ENCODE measurements around the gene RPL35A.
"Not testable (repeated sequence)": the region's sequence is repeated elsewhere in the genome, so short reads cannot be mapped to it uniquely, and the experiment has no call there.

Gene RPL35A

DNA sequence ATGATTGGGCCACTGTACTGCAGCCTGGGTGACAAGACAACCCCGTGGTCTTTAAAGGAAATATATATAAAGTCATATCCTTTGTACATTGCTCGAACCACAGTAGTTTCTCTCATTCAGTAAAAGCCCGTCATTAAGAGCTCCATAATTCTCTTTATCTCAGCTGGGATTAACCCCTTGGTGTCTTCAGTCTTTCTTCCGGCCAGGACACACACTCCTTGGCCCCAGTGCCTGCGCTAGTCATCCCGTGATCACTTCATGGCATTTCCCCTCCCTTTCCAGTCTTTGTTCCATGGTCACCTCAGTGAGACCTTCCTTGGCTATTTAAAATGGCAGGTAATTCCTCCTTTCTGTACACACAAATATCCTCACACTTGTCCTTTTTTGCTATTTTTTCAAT, 3.3 kb downstream of the RPL35A start:
- no peak for DNase-seq

GRCh38 chr3:197953881-197954280, 3.9 kb downstream of the RPL35A start:
- no peak for DNase-seq

DNA sequence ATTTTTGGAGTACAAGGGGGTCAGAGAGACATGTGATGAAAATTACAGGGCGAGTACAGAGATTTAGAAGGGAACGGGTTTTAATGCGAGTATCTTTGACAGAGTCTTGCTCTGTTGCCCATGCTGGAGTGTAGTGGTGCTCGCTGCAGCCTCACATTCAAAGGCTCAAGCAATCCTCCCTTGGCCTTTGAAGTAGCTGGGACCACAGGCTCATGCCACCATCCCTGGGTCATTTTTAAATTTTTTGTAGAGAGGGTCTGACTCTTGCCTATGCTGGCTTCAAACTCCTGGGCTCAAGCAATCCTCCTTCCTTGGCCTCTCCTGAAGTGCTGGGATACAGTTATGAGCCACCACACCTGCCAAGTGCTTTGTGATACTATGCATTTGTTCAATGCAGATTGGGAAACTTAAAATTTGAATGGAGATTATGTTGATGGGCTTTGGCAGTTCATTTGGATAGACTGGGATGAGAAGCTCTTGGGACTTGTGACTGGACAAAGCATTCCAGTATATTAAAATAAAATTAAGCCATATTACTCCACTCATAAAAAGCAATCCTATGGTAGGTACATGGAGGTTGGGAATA, 6.0 kb downstream of the RPL35A start:
- no peak for DNase-seq

- no peak for DNase-seq
These were observed 6.6 kb downstream of the RPL35A start for GRCh38 chr3:197956626-197956988.

- no peak for DNase-seq
These were observed 7.8 kb downstream of the RPL35A start for GRCh38 chr3:197957790-197958133.

- no peak for DNase-seq
These were observed 8.4 kb downstream of the RPL35A start for GRCh38 chr3:197958346-197958745.

DNA sequence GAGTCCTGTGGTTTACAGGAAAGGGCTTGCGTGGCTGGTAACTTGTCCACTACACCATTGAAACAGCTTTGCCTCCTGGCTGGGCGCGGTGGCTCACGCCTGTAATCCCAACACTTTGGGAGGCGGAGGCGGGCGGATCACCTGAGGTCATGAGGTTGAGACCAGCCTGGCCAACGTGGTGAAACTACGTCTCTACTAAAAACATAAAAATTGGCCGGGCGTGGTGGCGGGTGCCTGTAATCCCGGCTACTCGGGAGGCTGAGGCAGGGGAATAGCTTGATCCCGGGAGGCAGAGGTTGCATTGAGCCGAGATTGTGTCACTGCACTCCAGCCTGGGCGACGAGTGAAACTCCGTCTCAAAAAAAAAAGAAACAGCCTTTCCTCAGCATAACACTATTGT, 8.9 kb downstream of the RPL35A start:
- DNase-seq = not testable (repeated sequence)

GRCh38 chr3:197959500-197959890, 9.5 kb downstream of the RPL35A start:
- no peak for DNase-seq

GRCh38 chr3:197959891-197960693, 10.1 kb downstream of the RPL35A start, which contains the start of gene LMLN:
TSS of gene LMLN (plus strand) at chr3:197960217. CDS start at chr3:197960246, 29 bp downstream.
- DNase-seq = peak; percentile 91

GRCh38 chr3:197960694-197961581, 10.9 kb downstream of the RPL35A start:
- DNase-seq = no peak

GRCh38 chr3:197961582-197961945, 11.6 kb downstream of the RPL35A start:
- DNase-seq = no peak

DNA sequence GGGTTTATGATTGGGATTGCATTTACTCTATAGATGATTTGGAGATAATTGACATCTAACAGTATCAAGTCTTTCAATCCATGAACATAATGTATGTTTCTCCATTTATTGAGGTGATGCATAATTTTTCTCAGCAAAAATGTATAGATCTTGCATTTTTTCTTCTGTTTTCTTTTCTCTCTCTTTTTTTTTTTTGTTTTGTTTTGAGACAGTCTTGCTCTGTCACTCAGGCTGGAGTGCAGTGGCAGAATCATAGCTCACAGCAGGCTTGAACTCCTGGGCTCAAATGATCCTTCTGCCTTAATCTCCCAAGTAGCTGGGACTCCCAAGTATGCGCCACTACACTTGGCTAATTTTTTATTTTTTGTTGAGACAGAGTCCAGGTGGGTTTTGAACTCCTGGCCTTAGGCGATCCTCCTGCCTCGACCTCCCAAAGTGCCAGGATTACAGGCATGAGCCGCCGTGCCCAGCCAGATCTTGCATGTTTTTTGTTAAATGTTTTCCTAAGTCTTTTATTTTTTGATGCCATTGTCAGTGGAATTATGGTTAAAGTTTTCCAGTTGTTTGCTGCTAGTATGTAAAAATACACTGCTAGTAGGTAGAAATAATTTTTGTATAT, 13.1 kb downstream of the RPL35A start:
- no peak for DNase-seq

- not testable (repeated sequence) for DNase-seq
These were observed 17.5 kb downstream of the RPL35A start for GRCh38 chr3:197967337-197967989.

GRCh38 chr3:197970588-197970987, 20.6 kb downstream of the RPL35A start:
- no peak for DNase-seq

DNA sequence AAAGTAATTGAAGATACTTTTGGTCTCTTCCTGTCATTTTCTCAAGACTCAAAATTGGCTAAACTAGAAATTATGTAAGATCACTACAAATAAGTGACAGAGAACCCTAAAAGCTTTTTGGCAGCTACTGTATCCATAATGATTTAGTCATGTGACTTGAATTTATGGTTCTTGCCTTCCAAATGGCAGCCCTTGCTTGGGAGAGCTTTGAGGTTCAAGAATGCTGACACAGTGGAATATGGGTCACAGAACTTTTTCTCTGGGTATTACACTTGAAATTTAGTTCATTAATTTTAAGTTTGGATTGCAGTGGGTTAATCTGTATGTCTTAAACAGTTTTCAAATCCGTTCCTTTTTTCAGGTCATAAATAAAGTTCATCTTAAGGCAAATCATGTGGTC, 24.0 kb downstream of the RPL35A start:
- DNase-seq = no peak

DNA sequence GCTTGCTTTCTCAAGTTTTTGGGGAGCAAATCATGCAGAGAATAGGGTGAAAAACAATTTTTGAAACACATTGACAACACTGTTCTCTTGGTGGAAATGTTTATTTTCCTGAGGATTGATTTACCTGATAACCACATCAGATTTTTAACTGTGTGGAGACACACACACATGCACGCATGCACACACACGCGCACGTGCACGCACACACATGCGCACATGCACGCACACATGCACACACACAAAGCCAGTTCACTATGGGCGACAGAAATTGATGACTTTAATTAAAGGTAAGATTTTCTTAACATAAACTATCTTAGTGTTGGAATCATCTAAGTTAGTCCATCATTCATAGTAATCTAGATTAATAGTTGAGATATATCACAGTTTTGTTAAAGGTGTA, 25.3 kb downstream of the RPL35A start:
- DNase-seq = no peak

DNA sequence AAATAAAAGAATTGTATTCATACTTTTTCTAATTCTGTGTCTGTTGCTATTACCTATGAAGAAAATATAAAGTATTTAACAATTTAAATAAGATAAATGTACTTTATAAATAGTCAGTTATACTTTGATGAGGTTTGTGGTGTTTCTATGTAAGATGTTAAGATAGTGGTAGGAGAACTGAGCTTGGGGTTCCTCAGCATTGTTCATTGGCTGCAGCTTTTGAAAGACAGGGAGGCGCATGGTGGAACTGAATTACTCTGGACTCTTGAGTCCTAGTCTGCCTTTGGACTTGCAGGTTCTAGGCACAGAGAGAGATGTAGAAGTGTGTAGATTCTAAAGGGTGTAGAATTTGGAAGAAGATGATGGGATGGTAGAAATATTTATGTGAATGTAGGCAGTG, 33.1 kb downstream of the RPL35A start:
- no peak for DNase-seq

- DNase-seq = no peak
These were observed 39.7 kb downstream of the RPL35A start for GRCh38 chr3:197989651-197990050.

GRCh38 chr3:197994736-197995135, 44.7 kb downstream of the RPL35A start:
- no peak for DNase-seq

GRCh38 chr3:197996855-197997254, 46.9 kb downstream of the RPL35A start:
- DNase-seq = no peak

GRCh38 chr3:197997936-197998335, 47.9 kb downstream of the RPL35A start:
- no peak for DNase-seq

All from NCI-H1092 (cell line).